HCT116 (cell line): ENCODE data around the gene OR6C76. TPM values are rescaled to one million over a fixed set of nuclear protein-coding genes. Genes with fewer than 3 reads are reported as not detected.

Experiments
- ATAC-seq: fragments of 200-7000 bp; cut with Tn5 transposase; 2 replicates; pipeline ENCODE4 v1.9.1; 2020; ENCODE audit warnings: mild to moderate bottlenecking, moderate library complexity
- BruUV-seq: library from RNA; stranded (reverse); fragments of 400-500 nt; replicated peaks from 2 replicates; lab custom pipeline; 2021; lab: Mats Ljungman, UMichigan
- CTCF ChIA-PET: fragments of 300-600 bp; sonication (Branson Sonifier 250); formaldehyde crosslinking; loops from one replicate; lab custom pipeline; 2021; ENCODE audit warnings: antibody characterized with exemption; lab: Charles Lee
- POLR2A ChIA-PET: fragments of 300-600, 350-600 bp; sonication (Branson Sonifier 250); formaldehyde crosslinking; loops from one replicate; lab custom pipeline; 2021; ENCODE audit warnings: antibody characterized with exemption; lab: Charles Lee
- RAD21 ChIA-PET, 2 experiments: fragments of 300-600 bp; sonication (Branson Sonifier 250); formaldehyde crosslinking; loops; one replicate each; lab custom pipeline; 2023; ENCODE audit warnings: low total read pairs in 2 of 2; ENCODE audit not compliant: uncharacterized antibody in 2 of 2, unreplicated experiment in 2 of 2, low non-redundant PET in 1 of 2; lab: Charles Lee
- DNase-seq: peaks from one replicate; pipeline ENCODE4 v3.0.0-alpha.2; 2010; ENCODE audit warnings: low read depth, low spot score
- H2AFZ ChIP-seq: fragments of 200-600 bp; shearing (Covaris generic), sonication (generic); 2 replicates; pipeline ENCODE4 v1.6.1; 2017; ENCODE audit warnings: low read depth, mixed run types, mixed read lengths, antibody characterized with exemption, low read length; ENCODE audit not compliant: poor library complexity, severe bottlenecking
- H3K27ac ChIP-seq: 2 replicates; pipeline ENCODE4 v1.5.1; 2012; ENCODE audit warnings: low read depth, low read length
- H3K27me3 ChIP-seq: fragments of 200-600 bp; sonication (generic); 2 replicates; pipeline ENCODE4 v1.6.1; 2016; ENCODE audit warnings: mixed run types, low read length, mixed read lengths; ENCODE audit not compliant: insufficient read depth
- H3K36me3 ChIP-seq, 2 experiments: fragments of 200-500 bp in 1 of 2; fragments of 200-600 bp in 1 of 2; sonication (Bioruptor generic) in 1 of 2; sonication (generic) in 1 of 2; 2 replicates each; pipeline versions ENCODE4 v1.5.1 to v1.6.1; 2014 to 2016; ENCODE audit warnings: low read length in 2 of 2, inconsistent platforms in 1 of 2, mixed read lengths in 1 of 2, mixed run types in 1 of 2; ENCODE audit not compliant: insufficient read depth in 2 of 2, control insufficient read depth in 1 of 2
- H3K4me1 ChIP-seq, 2 experiments: fragments of 200-600 bp in 1 of 2; sonication (generic) in 1 of 2; 2 replicates each; pipeline versions ENCODE4 v1.5.1 to v1.6.1; 2012 to 2017; ENCODE audit warnings: low read length in 2 of 2, inconsistent platforms in 1 of 2, mild to moderate bottlenecking in 1 of 2, mixed read lengths in 1 of 2, mixed run types in 1 of 2, moderate library complexity in 1 of 2; ENCODE audit not compliant: insufficient read depth in 2 of 2, control insufficient read depth in 1 of 2
- H3K4me2 ChIP-seq: fragments of 200-600 bp; sonication (generic); 2 replicates; pipeline ENCODE4 v1.6.1; 2017; ENCODE audit warnings: mixed run types, low read length, mixed read lengths
- H3K4me3 ChIP-seq, 2 experiments: fragments of 200-600 bp in 1 of 2; sonication (generic) in 1 of 2; replicated peaks in 1 of 2; 2 replicates each; pipeline ENCODE4 v1.5.1; 2011 to 2016; ENCODE audit warnings: low read length in 2 of 2, control low read depth in 1 of 2, low read depth in 1 of 2, mild to moderate bottlenecking in 1 of 2, mixed read lengths in 1 of 2, mixed run types in 1 of 2
- H3K79me2 ChIP-seq: fragments of 200-600 bp; sonication (generic); 2 replicates; pipeline ENCODE4 v1.6.1; 2017; ENCODE audit warnings: mild to moderate bottlenecking, mixed run types, low read length, moderate library complexity, mixed read lengths; ENCODE audit not compliant: insufficient read depth
- H3K9ac ChIP-seq: fragments of 200-600 bp; sonication (generic); 2 replicates; pipeline ENCODE4 v1.6.1; 2016; ENCODE audit warnings: low read length, mixed read lengths
- H3K9me2 ChIP-seq: fragments of 200-600 bp; sonication (generic), shearing (Covaris generic); 2 replicates; pipeline ENCODE4 v1.6.1; 2017; ENCODE audit warnings: mixed run types, mild to moderate bottlenecking, moderate library complexity; ENCODE audit not compliant: insufficient read depth
- H3K9me3 ChIP-seq, 2 experiments: fragments of 200-500 bp in 1 of 2; fragments of 200-600 bp in 1 of 2; sonication (Bioruptor generic) in 1 of 2; sonication (generic) in 1 of 2; 2 replicates each; pipeline ENCODE4 v1.6.1; 2014 to 2017; ENCODE audit warnings: low read length in 2 of 2, mixed read lengths in 2 of 2, inconsistent platforms in 1 of 2, low read depth in 1 of 2, mild to moderate bottlenecking in 1 of 2, mixed run types in 1 of 2, moderate library complexity in 1 of 2; ENCODE audit not compliant: control insufficient read depth in 1 of 2, insufficient read depth in 1 of 2
- H4K20me1 ChIP-seq: fragments of 200-600 bp; sonication (generic), shearing (Covaris generic); 2 replicates; pipeline ENCODE4 v1.6.1; 2017; ENCODE audit warnings: mixed run types, mild to moderate bottlenecking, moderate library complexity; ENCODE audit not compliant: insufficient read depth
- CBX3 ChIP-seq: IDR thresholded peaks from 2 replicates; pipeline ENCODE4 v1.6.1; 2012; ENCODE audit warnings: low read depth
- CEBPB ChIP-seq: IDR thresholded peaks from 2 replicates; pipeline ENCODE4 v1.6.1; 2012; ENCODE audit warnings: low read depth
- CTCF ChIP-seq, 3 experiments: fragments of 200-600 bp in 1 of 3; sonication (generic) in 1 of 3; IDR thresholded peaks in 2 of 3; conservative IDR thresholded peaks in 1 of 3; 2 replicates each; pipeline ENCODE4 v1.5.1; 2012 to 2017; ENCODE audit warnings: low read depth in 2 of 3, low read length in 2 of 3, antibody characterized with exemption in 1 of 3, borderline replicate concordance in 1 of 3, control low read depth in 1 of 3, mild to moderate bottlenecking in 1 of 3, mixed read lengths in 1 of 3, mixed run types in 1 of 3, moderate library complexity in 1 of 3; ENCODE audit not compliant: insufficient read depth in 1 of 3
- EGR1 ChIP-seq: IDR thresholded peaks from 2 replicates; pipeline ENCODE4 v1.6.1; 2012; ENCODE audit warnings: low read depth
- ELF1 ChIP-seq: IDR thresholded peaks from 2 replicates; pipeline ENCODE4 v1.6.1; 2012; ENCODE audit warnings: low read depth, borderline replicate concordance
- EZH2 ChIP-seq: fragments of 200-600 bp; sonication (generic); IDR thresholded peaks from 2 replicates; pipeline ENCODE4 v1.6.1; 2017; ENCODE audit warnings: antibody characterized with exemption, mixed run types
- EZH2phosphoT487 ChIP-seq: fragments of 200-600 bp; IDR thresholded peaks from 2 replicates; pipeline ENCODE4 v1.6.1; 2018; ENCODE audit warnings: antibody characterized with exemption, borderline replicate concordance
- MAX ChIP-seq: IDR thresholded peaks from 2 replicates; pipeline ENCODE4 v1.6.1; 2012
- POLR2AphosphoS5 ChIP-seq: IDR thresholded peaks from 2 replicates; pipeline ENCODE4 v1.6.1; 2011; ENCODE audit warnings: mild to moderate bottlenecking, low read depth, low read length, moderate library complexity
- RAD21 ChIP-seq: IDR thresholded peaks from 2 replicates; pipeline ENCODE4 v1.6.1; 2012; ENCODE audit warnings: low read depth, mild to moderate bottlenecking
- REST ChIP-seq: IDR thresholded peaks from 2 replicates; pipeline ENCODE4 v1.6.1; 2012; ENCODE audit warnings: low read depth
- SIN3A ChIP-seq: IDR thresholded peaks from 2 replicates; pipeline ENCODE4 v1.6.1; 2012; ENCODE audit warnings: low read depth
- SP1 ChIP-seq: IDR thresholded peaks from 2 replicates; pipeline ENCODE4 v1.6.1; 2012; ENCODE audit warnings: low read depth
- SRF ChIP-seq: IDR thresholded peaks from 2 replicates; pipeline ENCODE4 v1.6.1; 2012; ENCODE audit warnings: low read depth
- TCF7L2 ChIP-seq: IDR thresholded peaks from 2 replicates; pipeline ENCODE4 v1.7.0; 2011; ENCODE audit warnings: borderline replicate concordance, inconsistent platforms; ENCODE audit not compliant: insufficient read depth, insufficient read length; ENCODE audit errors: extremely low read depth
- YY1 ChIP-seq: IDR thresholded peaks from 2 replicates; pipeline ENCODE4 v1.6.1; 2011; ENCODE audit warnings: low read length, low read depth, moderate library complexity, mild to moderate bottlenecking; ENCODE audit not compliant: insufficient replicate concordance; ENCODE audit errors: extremely low read depth
- ZBTB33 ChIP-seq: IDR thresholded peaks from 2 replicates; pipeline ENCODE4 v1.6.1; 2011; ENCODE audit warnings: mild to moderate bottlenecking, low read length, moderate library complexity; ENCODE audit not compliant: insufficient replicate concordance; ENCODE audit errors: extremely low read depth
- ZFX ChIP-seq: fragments of 450-650 bp; IDR thresholded peaks from 2 replicates; pipeline ENCODE4 v1.6.1; 2017
- intact Hi-C: fragments of 100-400 bp; cut with micrococcal nuclease; formaldehyde crosslinking; loops from 2 replicates; pipeline ENCODE4 v1.10.0; 2022
- total RNA-seq: library from RNA; stranded (reverse); gene quantifications from one replicate; pipeline ENCODE4 v1.2.1, GENCODE V29; 2021; ENCODE audit not compliant: unreplicated experiment

The OR6C76 gene
- total RNA-seq, 1 experiment from 2014 or later: not detected

GRCh38 chr12:55428331-55429243 lies 2.5 kb downstream of the OR6C76 start:
- no peaks in the 10 kb centered on the region for H3K9me3 ChIP-seq
- no peak for TF ChIP-seq YY1
- no peak for TF ChIP-seq EGR1
- no peak for TF ChIP-seq CBX3
- TF ChIP-seq POLR2AphosphoS5: no peak
- TF ChIP-seq TCF7L2: no peak
- TF ChIP-seq MAX: no peak
- TF ChIP-seq ELF1: no peak
- TF ChIP-seq SIN3A: no peak
- TF ChIP-seq EZH2: no peak
- no peak for TF ChIP-seq SRF
- no peak for TF ChIP-seq ZFX
- TF ChIP-seq REST: no peak
- no peak for TF ChIP-seq EZH2phosphoT487
- no peak for TF ChIP-seq CTCF (IDR thresholded peaks at IDR 0.05 in 2 of 3, conservative IDR thresholded peaks at IDR 0.05 in 1 of 3; ENCODE audit: borderline replicate concordance in 1 of 3, insufficient read depth in 1 of 3, low read depth in 2 of 3, low read length in 2 of 3)
- no peak for TF ChIP-seq CEBPB
- no peak for TF ChIP-seq SP1
- no peak for TF ChIP-seq RAD21
- no peak for TF ChIP-seq ZBTB33
- TF ChIP-seq, all 23 proteins: peak for 0
- Histone ChIP-seq H3K27me3 (no peaks in the 10 kb centered on the region), H3K4me2 (no peak overlapping the region), H3K9me2 (no peaks in the 10 kb centered on the region), H3K79me2 (no peaks in the 10 kb centered on the region), H4K20me1 (no peaks in the 10 kb centered on the region), H3K9ac (no peak overlapping the region), H3K36me3 (no peaks in the 10 kb centered on the region), H2AFZ (no peak overlapping the region), H3K4me1 (no peaks in the 10 kb centered on the region), H3K27ac (no peak overlapping the region), H3K4me3 (no peak overlapping the region)
- intact Hi-C loops: no loop called here
- ChIA-PET RAD21 (no interaction called here), CTCF (no interaction called here), POLR2A (no interaction called here)
- DNase-seq (no peak), ATAC-seq (no peak)
- BruUV-seq: no TSS peak
